ENCODE measurements around the gene CLEC17A. TPM values are rescaled to one million over a fixed set of nuclear protein-coding genes. Genes with fewer than 3 reads are reported as not detected.

The CLEC17A gene
- total and polyA plus RNA-seq, 2 of the 13 experiments (the other 11 are each of a cell fraction or from before 2014, with no cell fraction given), result not detected

GRCh38 chr19:14615623-14616022 is 32.7 kb downstream of the CLEC17A start:
- POLR2A ChIA-PET, result no interaction called here
- CTCF ChIA-PET (ENCODE audit: low intra/inter-chr PET ratio, low total read pairs), result no interaction called here
- no peak for ATAC-seq
- H3K27me3 ChIP-seq (ENCODE audit: control insufficient read depth in 1 of 2, insufficient read depth in 2 of 2, low read length in 2 of 2), result no peaks in the 10 kb centered on the region
- BruUV-seq (replicated peaks), result no TSS peak
- DNase-seq (ENCODE audit: low spot score), result no peak
- intact Hi-C loops (cut with micrococcal nuclease; ENCODE audit: unreplicated experiment), result no loop called here
- H3K36me3 ChIP-seq (replicated peaks in 1 of 2; ENCODE audit: control insufficient read depth in 1 of 2, insufficient read depth in 2 of 2, low read length in 2 of 2), result no peaks in the 10 kb centered on the region
- in situ Hi-C loops (cut with HindIII; ENCODE audit: extremely low pct_ligation_motif_present, low pct_unique_long_range_greater_than_20kb), result no loop called here
- H4K20me1 ChIP-seq (ENCODE audit: insufficient read depth, low read length), result no peaks in the 10 kb centered on the region
- FAIRE-seq, result no peak
- H3K9me3 ChIP-seq (ENCODE audit: low read length), result peaks cover 14% of the 10 kb centered on the region
- no peak overlapping the region for H3K27ac ChIP-seq (ENCODE audit: extremely low read length, insufficient read depth, low read length)
- 37% methylated on average over 7 of the region's 8 CpGs for WGBS (ENCODE audit: low lambda C conversion rate)
- no peak overlapping the region for H2AFZ ChIP-seq (ENCODE audit: low read length)
- no peak for TF ChIP-seq ZNF496 (CRISPR knock-in tag; IDR thresholded peaks at IDR 0.05; ENCODE audit: insufficient replicate concordance)
- TF ChIP-seq CEBPB (IDR thresholded peaks at IDR 0.05; ENCODE audit: borderline replicate concordance, low read depth, low read length), result peak; percentile 68; the same call in 1 of the 2 replicates
- TF ChIP-seq ZBTB25 (CRISPR knock-in tag; IDR thresholded peaks at IDR 0.05), result no peak
- 0 out of 2 replicates have a peak, but pooled peaks have one; percentile 25 for TF ChIP-seq CEBPG (CRISPR knock-in tag; IDR thresholded peaks at IDR 0.05)
- peaks cover 16% of the 10 kb centered on the region for H3K4me1 ChIP-seq (ENCODE audit: insufficient read depth, low read length)
- H3K9ac ChIP-seq (ENCODE audit: insufficient read depth, low read depth, low read length), result no peak overlapping the region
- H3K4me2 ChIP-seq (ENCODE audit: low read depth, low read length), result no peak overlapping the region
- H3K4me3 ChIP-seq (replicated peaks in 1 of 3; ENCODE audit: insufficient read depth in 1 of 3, low read depth in 2 of 3, low read length in 3 of 3), result no peak overlapping the region
- H3K79me2 ChIP-seq (ENCODE audit: insufficient read depth, low read length), result no peaks in the 10 kb centered on the region

GRCh38 chr19:14616407-14616806 is 33.5 kb downstream of the CLEC17A start:
- ATAC-seq (peak; percentile 74), DNase-seq (ENCODE audit: low spot score) (peak; percentile 80), FAIRE-seq (peak; percentile 81)
- H3K4me2 ChIP-seq (ENCODE audit: low read depth, low read length), result no peak overlapping the region
- H3K27ac ChIP-seq (ENCODE audit: extremely low read length, insufficient read depth, low read length), result peak overlapping the region; percentile 18
- in situ Hi-C loops (cut with HindIII; ENCODE audit: extremely low pct_ligation_motif_present, low pct_unique_long_range_greater_than_20kb) (no loop called here), intact Hi-C loops (cut with micrococcal nuclease; ENCODE audit: unreplicated experiment) (no loop called here)
- peaks cover 14% of the 10 kb centered on the region for H3K9me3 ChIP-seq (ENCODE audit: low read length)
- no peak overlapping the region for H2AFZ ChIP-seq (ENCODE audit: low read length)
- no peaks in the 10 kb centered on the region for H3K27me3 ChIP-seq (ENCODE audit: control insufficient read depth in 1 of 2, insufficient read depth in 2 of 2, low read length in 2 of 2)
- H3K36me3 ChIP-seq (replicated peaks in 1 of 2; ENCODE audit: control insufficient read depth in 1 of 2, insufficient read depth in 2 of 2, low read length in 2 of 2), result no peaks in the 10 kb centered on the region
- H3K79me2 ChIP-seq (ENCODE audit: insufficient read depth, low read length), result no peaks in the 10 kb centered on the region
- H3K4me1 ChIP-seq (ENCODE audit: insufficient read depth, low read length), result peaks cover 16% of the 10 kb centered on the region
- WGBS (ENCODE audit: low lambda C conversion rate), result 1% methylated on average over 3 of the region's 3 CpGs
- H3K4me3 ChIP-seq (replicated peaks in 1 of 3; ENCODE audit: insufficient read depth in 1 of 3, low read depth in 2 of 3, low read length in 3 of 3), result no peak overlapping the region
- no peaks in the 10 kb centered on the region for H4K20me1 ChIP-seq (ENCODE audit: insufficient read depth, low read length)
- no TSS peak for BruUV-seq (replicated peaks)
- no peak overlapping the region for H3K9ac ChIP-seq (ENCODE audit: insufficient read depth, low read depth, low read length)
- ChIA-PET POLR2A (interaction anchor here (1.0 kb wide), 1 partner anchor 74 kb away, joined by 4 read pairs; the partner anchor contains the start of gene ZNF333), CTCF (ENCODE audit: low intra/inter-chr PET ratio, low total read pairs) (no interaction called here)
- no peak for TF ChIP-seq NR2F2 (IDR thresholded peaks at IDR 0.05; ENCODE audit: borderline replicate concordance, low read depth)
- no peak for TF ChIP-seq ZNF678 (CRISPR knock-in tag; IDR thresholded peaks at IDR 0.05)
- no peak for TF ChIP-seq TOE1 (CRISPR knock-in tag; IDR thresholded peaks at IDR 0.05)
- TF ChIP-seq ZNF75D (CRISPR knock-in tag; IDR thresholded peaks at IDR 0.05; ENCODE audit: borderline replicate concordance), result no peak
- TF ChIP-seq ZBTB8A (CRISPR knock-in tag; IDR thresholded peaks at IDR 0.05; ENCODE audit: borderline replicate concordance, low read depth), result no peak
- TF ChIP-seq MIER3 (CRISPR knock-in tag; IDR thresholded peaks at IDR 0.05; ENCODE audit: borderline replicate concordance), result no peak; the same call in 1 of the 2 replicates
- no peak for TF ChIP-seq MXD3 (CRISPR knock-in tag; IDR thresholded peaks at IDR 0.05)
- no peak for TF ChIP-seq ZC3H13 (CRISPR knock-in tag; IDR thresholded peaks at IDR 0.05)
- no peak for TF ChIP-seq ATF1 (CRISPR knock-in tag; IDR thresholded peaks at IDR 0.05)
- TF ChIP-seq POLR2A (IDR thresholded peaks at IDR 0.05; ENCODE audit: insufficient read depth in 1 of 2, low read depth in 2 of 2, low read length in 2 of 2), result no peak
- peak; percentile 52; the same call in 1 of the 2 replicates for TF ChIP-seq LCORL (IDR thresholded peaks at IDR 0.05)
- TF ChIP-seq LCORL (CRISPR knock-in tag; IDR thresholded peaks at IDR 0.05), result 0 out of 2 replicates have a peak, but pooled peaks have one; percentile 42
- TF ChIP-seq RXRB (CRISPR knock-in tag; IDR thresholded peaks at IDR 0.05; ENCODE audit: borderline replicate concordance), result 0 out of 2 replicates have a peak, but pooled peaks have one; percentile 49
- TF ChIP-seq MATR3 (CRISPR knock-in tag; IDR thresholded peaks at IDR 0.05), result no peak
- TF ChIP-seq HDAC2 (CRISPR knock-in tag; IDR thresholded peaks at IDR 0.05), result peak; percentile 30; the same call in 1 of the 2 replicates
- TF ChIP-seq NONO (IDR thresholded peaks at IDR 0.05), result no peak
- TF ChIP-seq NONO (CRISPR knock-in tag; conservative IDR thresholded peaks at IDR 0.05), result no peak
- no peak for TF ChIP-seq ZNF670 (CRISPR knock-in tag; IDR thresholded peaks at IDR 0.05; ENCODE audit: borderline replicate concordance)
